ENCODE measurements around the gene SELENOT. TPM values are rescaled to one million over a fixed set of nuclear protein-coding genes. Genes with fewer than 3 reads are reported as not detected.

SELENOT gene
- total RNA-seq, 1 experiment from 2014 or later = 81.6 TPM

GRCh38 chr3:150597646-150598045, 5.5 kb upstream of the SELENOT start:
- H2AFZ ChIP-seq (ENCODE audit: low read depth, low read length, poor library complexity, severe bottlenecking) = no peak overlapping the region
- TF ChIP-seq JUND (IDR thresholded peaks at IDR 0.05) = no peak
- no peak for TF ChIP-seq YY1 (IDR thresholded peaks at IDR 0.05; ENCODE audit: extremely low read depth, insufficient replicate concordance, low read depth, low read length)
- TF ChIP-seq MAX (IDR thresholded peaks at IDR 0.05) = no peak
- TF ChIP-seq ELF1 (IDR thresholded peaks at IDR 0.05; ENCODE audit: borderline replicate concordance, low read depth) = no peak
- TF ChIP-seq SRF (IDR thresholded peaks at IDR 0.05; ENCODE audit: low read depth) = no peak
- TF ChIP-seq POLR2AphosphoS5 (IDR thresholded peaks at IDR 0.05; ENCODE audit: low read depth, low read length) = no peak
- TF ChIP-seq CBX3 (IDR thresholded peaks at IDR 0.05; ENCODE audit: low read depth) = no peak
- no peak for TF ChIP-seq TCF7L2 (IDR thresholded peaks at IDR 0.05; ENCODE audit: borderline replicate concordance, extremely low read depth, insufficient read depth, insufficient read length)
- TF ChIP-seq RAD21 (IDR thresholded peaks at IDR 0.05; ENCODE audit: low read depth) = no peak
- no peak for TF ChIP-seq ZBTB33 (IDR thresholded peaks at IDR 0.05; ENCODE audit: extremely low read depth, insufficient replicate concordance, low read length)
- TF ChIP-seq EGR1 (IDR thresholded peaks at IDR 0.05; ENCODE audit: low read depth) = no peak
- TF ChIP-seq FOSL1 (IDR thresholded peaks at IDR 0.05; ENCODE audit: low read depth) = no peak
- TF ChIP-seq SIN3A (IDR thresholded peaks at IDR 0.05; ENCODE audit: low read depth) = no peak
- no peak for TF ChIP-seq ATF3 (IDR thresholded peaks at IDR 0.05)
- TF ChIP-seq EZH2phosphoT487 (IDR thresholded peaks at IDR 0.05; ENCODE audit: borderline replicate concordance) = no peak
- TF ChIP-seq POLR2A (IDR thresholded peaks at IDR 0.05; ENCODE audit: borderline replicate concordance, extremely low read depth, insufficient read depth, insufficient read length) = no peak
- TF ChIP-seq REST (IDR thresholded peaks at IDR 0.05; ENCODE audit: low read depth) = no peak
- no peak for TF ChIP-seq CTCF (IDR thresholded peaks at IDR 0.05 in 2 of 3, conservative IDR thresholded peaks at IDR 0.05 in 1 of 3; ENCODE audit: borderline replicate concordance in 1 of 3, insufficient read depth in 1 of 3, low read depth in 2 of 3, low read length in 2 of 3)
- TF ChIP-seq SP1 (IDR thresholded peaks at IDR 0.05; ENCODE audit: low read depth) = no peak
- no peak for TF ChIP-seq ZFX (IDR thresholded peaks at IDR 0.05)
- no peak overlapping the region for H3K4me3 ChIP-seq (replicated peaks in 1 of 2; ENCODE audit: low read depth in 1 of 2, low read length in 2 of 2)
- no peak overlapping the region for H3K4me2 ChIP-seq (ENCODE audit: low read length)
- H3K36me3 ChIP-seq (ENCODE audit: control insufficient read depth in 1 of 2, insufficient read depth in 2 of 2, low read length in 2 of 2) = no peaks in the 10 kb centered on the region
- peaks cover 92% of the 10 kb centered on the region for H3K79me2 ChIP-seq (ENCODE audit: insufficient read depth, low read length)
- ChIA-PET RAD21 (ENCODE audit: low non-redundant PET in 1 of 2, low total read pairs in 2 of 2, uncharacterized antibody in 2 of 2, unreplicated experiment in 2 of 2) (no interaction called here), POLR2A (no interaction called here), CTCF (no interaction called here)
- no peaks in the 10 kb centered on the region for H4K20me1 ChIP-seq (ENCODE audit: insufficient read depth)
- ATAC-seq (no peak), DNase-seq (ENCODE audit: low read depth, low spot score) (no peak)
- BruUV-seq (replicated peaks) = no TSS peak
- H3K9me3 ChIP-seq (ENCODE audit: control insufficient read depth in 1 of 2, insufficient read depth in 1 of 2, low read depth in 1 of 2, low read length in 2 of 2) = no peaks in the 10 kb centered on the region
- no peak overlapping the region for H3K9ac ChIP-seq (ENCODE audit: low read length)
- peaks cover 13 to 42% of the 10 kb centered on the region in 2 experiments for H3K4me1 ChIP-seq (ENCODE audit: control insufficient read depth in 1 of 2, insufficient read depth in 2 of 2, low read length in 2 of 2)
- intact Hi-C loops (cut with micrococcal nuclease) = no loop called here
- no peaks in the 10 kb centered on the region for H3K27me3 ChIP-seq (ENCODE audit: insufficient read depth, low read length)
- H3K27ac ChIP-seq (ENCODE audit: low read depth, low read length) = no peak overlapping the region
- no peaks in the 10 kb centered on the region for H3K9me2 ChIP-seq (ENCODE audit: insufficient read depth)
